Endothelial cell of umbilical vein (primary cell): ENCODE data around the gene KRT3. TPM values are rescaled to one million over a fixed set of nuclear protein-coding genes. Genes with fewer than 3 reads are reported as not detected.

Experiments
- BruUV-seq: library from RNA; stranded (reverse); fragments of 400-500 nt; replicated peaks from 2 replicates; lab custom pipeline; 2021; lab: Mats Ljungman, UMichigan
- CTCF ChIA-PET: fragments of 300-600, 350-600 bp; sonication (Branson Sonifier 250); formaldehyde crosslinking; loops from one replicate; lab custom pipeline; 2021; ENCODE audit warnings: antibody characterized with exemption, inconsistent platforms; lab: Charles Lee
- POLR2A ChIA-PET: fragments of 300-600, 350-600 bp; sonication (Branson Sonifier 250); formaldehyde crosslinking; loops from one replicate; lab custom pipeline; 2021; ENCODE audit warnings: antibody characterized with exemption, inconsistent platforms; lab: Charles Lee
- DNase-seq: peaks from one replicate; pipeline ENCODE4 v3.0.0-alpha.2; 2011; ENCODE audit warnings: low read depth, low spot score
- FAIRE-seq: peaks from 2 replicates; lab custom pipeline; 2011; peaks lifted over from hg19 to GRCh38; lab: Jason Lieb, UNC
- H2AFZ ChIP-seq: 2 replicates; pipeline ENCODE4 v1.6.0; 2012; ENCODE audit warnings: low read depth, low read length, control low read depth, inconsistent platforms
- H3K27ac ChIP-seq: 2 replicates; pipeline ENCODE4 v1.5.1; 2011; ENCODE audit warnings: low read depth, mild to moderate bottlenecking, control low read depth, low read length, moderate library complexity; ENCODE audit not compliant: insufficient read depth
- H3K27me3 ChIP-seq, 2 experiments: 2 replicates each; pipeline versions ENCODE4 v1.6.0 to v1.6.1; 2011; ENCODE audit warnings: low read length in 2 of 2, mixed read lengths in 1 of 2; ENCODE audit not compliant: control insufficient read depth in 2 of 2, insufficient read depth in 2 of 2
- H3K36me3 ChIP-seq, 2 experiments: 2 replicates in 1 of 2; 3 replicates in 1 of 2; pipeline ENCODE4 v1.5.1; 2011; ENCODE audit warnings: low read length in 2 of 2, mild to moderate bottlenecking in 1 of 2, moderate library complexity in 1 of 2; ENCODE audit not compliant: control insufficient read depth in 2 of 2, insufficient read depth in 2 of 2; ENCODE audit errors: extremely low read depth in 1 of 2
- H3K4me1 ChIP-seq: 3 replicates; pipeline ENCODE4 v1.5.1; 2011; ENCODE audit warnings: mild to moderate bottlenecking, low read length; ENCODE audit not compliant: control insufficient read depth, insufficient read depth; ENCODE audit errors: extremely low read depth
- H3K4me2 ChIP-seq: 2 replicates; pipeline ENCODE4 v1.6.1; 2011; ENCODE audit warnings: low read length, control low read depth, mixed read lengths; ENCODE audit not compliant: insufficient read depth
- H3K4me3 ChIP-seq, 3 experiments: fragments of 200-600 bp in 1 of 3; sonication (generic), shearing (Covaris generic) in 1 of 3; replicated peaks in 1 of 3; 2 replicates each; pipeline ENCODE4 v1.5.1; 2011 to 2016; ENCODE audit warnings: control low read depth in 3 of 3, low read length in 3 of 3, mild to moderate bottlenecking in 2 of 3, inconsistent platforms in 1 of 3, low read depth in 1 of 3, moderate library complexity in 1 of 3; ENCODE audit not compliant: insufficient read depth in 1 of 3
- H3K79me2 ChIP-seq: 2 replicates; pipeline ENCODE4 v1.6.0; 2012; ENCODE audit warnings: low read length, inconsistent platforms; ENCODE audit not compliant: control insufficient read depth, insufficient read depth
- H3K9ac ChIP-seq: replicated peaks from 2 replicates; pipeline ENCODE3; 2011; ENCODE audit warnings: low read length, control low read depth; ENCODE audit not compliant: insufficient read depth; ENCODE audit errors: extremely low read depth
- H3K9me1 ChIP-seq: replicated peaks from 3 replicates; pipeline ENCODE4 v1.6.0; 2011; ENCODE audit warnings: mild to moderate bottlenecking, low read length; ENCODE audit not compliant: control insufficient read depth, insufficient read depth; ENCODE audit errors: extremely low read depth
- H3K9me3 ChIP-seq: replicated peaks from 2 replicates; pipeline ENCODE4 v1.5.1; 2012; ENCODE audit warnings: low read length, inconsistent platforms; ENCODE audit not compliant: control insufficient read depth, insufficient read depth
- H4K20me1 ChIP-seq: replicated peaks from 2 replicates; pipeline ENCODE3; 2011; ENCODE audit warnings: mild to moderate bottlenecking, low read length; ENCODE audit not compliant: control insufficient read depth, insufficient read depth; ENCODE audit errors: extremely low read depth
- CTCF ChIP-seq, 2 donors: IDR thresholded peaks; 1 replicate in 1 of 2; 2 replicates in 1 of 2; pipeline ENCODE4 v1.5.1; 2011; ENCODE audit warnings: low read length in 2 of 2, mild to moderate bottlenecking in 2 of 2, moderate library complexity in 2 of 2, control low read depth in 1 of 2, inconsistent platforms in 1 of 2, low read depth in 1 of 2; ENCODE audit not compliant: insufficient read depth in 1 of 2; ENCODE audit errors: extremely low read depth in 1 of 2
- EZH2 ChIP-seq: IDR thresholded peaks from 2 replicates; pipeline ENCODE4 v1.6.1; 2012; ENCODE audit warnings: borderline replicate concordance, low read depth, mild to moderate bottlenecking, moderate library complexity, low read length, inconsistent platforms; ENCODE audit not compliant: severe bottlenecking
- FOS ChIP-seq: IDR thresholded peaks from 2 replicates; pipeline ENCODE4 v1.6.1; 2011; ENCODE audit warnings: mild to moderate bottlenecking, low read length, moderate library complexity, borderline replicate concordance; ENCODE audit not compliant: insufficient read depth
- GATA2 ChIP-seq: IDR thresholded peaks from 2 replicates; pipeline ENCODE4 v1.7.0; 2011; ENCODE audit warnings: low read depth, mild to moderate bottlenecking, moderate library complexity, mixed read lengths, low read length; ENCODE audit not compliant: insufficient read length, insufficient read depth
- JUN ChIP-seq: IDR thresholded peaks from 2 replicates; pipeline ENCODE4 v1.6.1; 2011; ENCODE audit warnings: borderline replicate concordance, low read depth; ENCODE audit not compliant: insufficient read length, insufficient read depth
- MAX ChIP-seq: IDR thresholded peaks from 2 replicates; pipeline ENCODE4 v1.6.1; 2011; ENCODE audit not compliant: insufficient read depth, insufficient read length
- MYC ChIP-seq: IDR thresholded peaks from one replicate; pipeline ENCODE4 v1.6.1; 2011; ENCODE audit warnings: mild to moderate bottlenecking, low read depth, low read length
- POLR2A ChIP-seq: IDR thresholded peaks from 2 replicates; pipeline ENCODE4 v1.6.1; 2012; ENCODE audit warnings: low read depth, mild to moderate bottlenecking, control low read depth, low read length
- POLR2AphosphoS5 ChIP-seq: IDR thresholded peaks from 2 replicates; pipeline ENCODE4 v1.6.1; 2012; ENCODE audit warnings: low read depth, mild to moderate bottlenecking, control low read depth, low read length, moderate library complexity; ENCODE audit not compliant: insufficient read depth
- dilution Hi-C: fragments of 300-500 bp; cut with MboI; formaldehyde crosslinking; loops from one replicate; pipeline ENCODE4 v1.15.0; 2019; ENCODE audit warnings: low sequenced_read_pairs; ENCODE audit not compliant: extremely low pct_ligation_motif_present
- intact Hi-C: fragments of 100-400 bp; cut with micrococcal nuclease; formaldehyde crosslinking; loops from one replicate; pipeline ENCODE4 v1.10.0; 2022
- polyA plus RNA-seq, 4 experiments: library from polyadenylated mRNA; depleted of rRNA in 3 of 4; stranded (reverse) in 3 of 4; unstranded in 1 of 4; fragments of >200 nt; gene quantifications; 2 replicates each; pipeline versions ENCODE4 v1.2.1 to v1.2.3, GENCODE V29; 2011 to 2012; ENCODE audit warnings: missing spikeins in 1 of 4
- total RNA-seq: library from RNA; stranded (reverse); gene quantifications from 2 replicates; pipeline ENCODE4 v1.2.3, GENCODE V29; 2021

KRT3 gene
- total and polyA plus RNA-seq, 2 donors (not counting 3 experiments of a cell fraction or from before 2014, with no cell fraction given), result not detected

GRCh38 chr12:52741375-52742195 is 54.3 kb downstream of the KRT3 start:
- CTCF ChIA-PET, result no interaction called here
- peak; percentile 39 for DNase-seq
- Histone ChIP-seq H3K9ac (no peak overlapping the region), H3K27ac (no peak overlapping the region), H3K36me3 (no peaks in the 10 kb centered on the region), H3K9me3 (no peaks in the 10 kb centered on the region), H3K4me2 (no peak overlapping the region), H3K9me1 (no peaks in the 10 kb centered on the region), H3K27me3 (no peaks in the 10 kb centered on the region), H3K79me2 (no peaks in the 10 kb centered on the region), H2AFZ (no peak overlapping the region), H3K4me1 (no peaks in the 10 kb centered on the region), H4K20me1 (no peaks in the 10 kb centered on the region), H3K4me3 (no peak overlapping the region)
- no TSS peak for BruUV-seq
- FAIRE-seq, result peak; percentile 91
- no peak for TF ChIP-seq JUN
- no peak for TF ChIP-seq EZH2
- no peak for TF ChIP-seq POLR2AphosphoS5
- TF ChIP-seq MAX, result no peak
- TF ChIP-seq CTCF (IDR thresholded peaks at IDR 0.05; ENCODE audit: extremely low read depth in 1 of 2, insufficient read depth in 1 of 2, low read depth in 1 of 2, low read length in 2 of 2), result no peak
- no peak for TF ChIP-seq FOS
- TF ChIP-seq POLR2A, result no peak
- no peak for TF ChIP-seq MYC
- no peak for TF ChIP-seq GATA2
- dilution Hi-C loops, result no loop called here
- POLR2A ChIA-PET, result no interaction called here
- intact Hi-C loops, result no loop called here
